Erythroblast (primary cell): ENCODE data around the gene CNGB1.

Experiments used
- GATA1 ChIP-seq: IDR thresholded peaks from 2 replicates; pipeline ENCODE4 v1.6.1; 2011; ENCODE audit warnings: low read depth, mild to moderate bottlenecking, control low read depth, low read length, moderate library complexity
- POLR2A ChIP-seq: IDR thresholded peaks from 2 replicates; pipeline ENCODE4 v1.6.1; 2011; ENCODE audit warnings: mild to moderate bottlenecking, low read length

DNA sequence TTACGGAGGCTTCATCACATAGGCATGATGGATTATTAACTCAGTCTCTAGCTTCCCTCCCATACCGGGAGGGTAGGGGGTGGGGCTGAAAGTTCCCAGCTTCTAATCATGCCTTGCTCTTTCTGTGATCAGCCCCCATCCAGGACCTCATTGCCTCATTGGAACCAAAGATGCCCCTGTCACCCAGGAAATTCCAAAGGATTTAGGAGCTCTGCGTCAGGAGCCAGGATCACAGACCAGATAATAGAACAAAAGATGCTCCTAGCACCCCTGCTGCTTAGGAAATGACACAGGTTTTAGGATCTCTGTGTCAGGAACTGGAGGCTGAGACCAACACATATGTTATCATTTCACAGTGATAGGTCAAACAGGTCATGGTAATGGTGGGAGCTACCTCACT is 40.0 kb upstream of the CNGB1 start:
- TF ChIP-seq POLR2A (no peak), GATA1 (no peak)
